Lung (tissue), 12 donors: ENCODE data around the gene DNAJB6. TPM values are rescaled to one million over a fixed set of nuclear protein-coding genes. Genes with fewer than 3 reads are reported as not detected.

Source experiments
- ATAC-seq: fragments of 200-7000 bp; cut with Tn5 transposase; one replicate; pipeline ENCODE4 v1.9.1; 2020; ENCODE audit warnings: moderate number of reproducible peaks; ENCODE audit not compliant: insufficient read depth, low FRiP score
- DNase-seq, 3 donors: peaks; one replicate each; pipeline ENCODE4 v3.0.0-alpha.2; 2013 to 2017
- H3K27ac ChIP-seq, 2 donors: one replicate each; pipeline ENCODE4 v1.5.1; 2013; ENCODE audit warnings: mild to moderate bottlenecking in 2 of 2, moderate library complexity in 2 of 2, control low read depth in 1 of 2, inconsistent platforms in 1 of 2, low read depth in 1 of 2, low read length in 1 of 2
- H3K27me3 ChIP-seq, 3 donors: one replicate each; pipeline ENCODE4 v1.5.1; 2013; ENCODE audit warnings: low read length in 2 of 3; ENCODE audit not compliant: control insufficient read depth in 3 of 3, insufficient read depth in 3 of 3
- H3K36me3 ChIP-seq, 4 donors: one replicate each; pipeline ENCODE4 v1.5.1; 2013; ENCODE audit warnings: low read length in 4 of 4, mild to moderate bottlenecking in 1 of 4, moderate library complexity in 1 of 4; ENCODE audit not compliant: control insufficient read depth in 4 of 4, insufficient read depth in 4 of 4
- H3K4me1 ChIP-seq, 5 donors: one replicate each; pipeline ENCODE4 v1.5.1; 2013; ENCODE audit warnings: low read length in 5 of 5, mild to moderate bottlenecking in 2 of 5, moderate library complexity in 1 of 5; ENCODE audit not compliant: control insufficient read depth in 5 of 5, insufficient read depth in 5 of 5
- H3K4me3 ChIP-seq: one replicate; pipeline ENCODE4 v1.5.1; 2013; ENCODE audit warnings: mild to moderate bottlenecking, control low read depth, moderate library complexity
- H3K9ac ChIP-seq, 2 donors: one replicate each; pipeline ENCODE4 v1.5.1; 2013; ENCODE audit warnings: low read length in 2 of 2, control low read depth in 1 of 2; ENCODE audit not compliant: insufficient read depth in 1 of 2
- H3K9me3 ChIP-seq, 4 donors: one replicate each; pipeline ENCODE4 v1.5.1; 2013; ENCODE audit warnings: low read length in 3 of 4, mild to moderate bottlenecking in 1 of 4, moderate library complexity in 1 of 4; ENCODE audit not compliant: control insufficient read depth in 4 of 4, insufficient read depth in 3 of 4
- CTCF ChIP-seq: IDR thresholded peaks from 2 replicates; pipeline ENCODE4 v1.5.1; 2012; ENCODE audit warnings: mild to moderate bottlenecking; ENCODE audit errors: control extremely low read depth, extremely low read depth
- WGBS, 2 donors: extraction: QIAGEN DNeasy Blood & Tissue Kit; methylation state at CpG; one replicate each; pipeline ENCODE4 v1.1.7; 2013; 5-methylcytosine and 5-hydroxymethylcytosine counted together
- polyA plus RNA-seq, 2 donors: library from polyadenylated mRNA; stranded (reverse); fragments of 200-250 nt; gene quantifications; one replicate each; pipeline ENCODE4 v1.2.1, GENCODE V29; 2013
- total RNA-seq, 2 donors: library from RNA; depleted of rRNA in 1 of 2; stranded (reverse); fragments of >200 nt in 1 of 2; gene quantifications; one replicate each; pipeline ENCODE4 v1.2.1, GENCODE V29; 2014 to 2021
- donor health status: control.
- donor health status: control.
- donor health status: Bipolar disorder and iron deficiency.
- donor health status: healthy.
- donor health status: DM: yes; HTN: yes; CAD: no.

The DNAJB6 gene
- total and polyA plus RNA-seq, 4 donors, result 58.1 to 117 (median 83.0) TPM

DNA sequence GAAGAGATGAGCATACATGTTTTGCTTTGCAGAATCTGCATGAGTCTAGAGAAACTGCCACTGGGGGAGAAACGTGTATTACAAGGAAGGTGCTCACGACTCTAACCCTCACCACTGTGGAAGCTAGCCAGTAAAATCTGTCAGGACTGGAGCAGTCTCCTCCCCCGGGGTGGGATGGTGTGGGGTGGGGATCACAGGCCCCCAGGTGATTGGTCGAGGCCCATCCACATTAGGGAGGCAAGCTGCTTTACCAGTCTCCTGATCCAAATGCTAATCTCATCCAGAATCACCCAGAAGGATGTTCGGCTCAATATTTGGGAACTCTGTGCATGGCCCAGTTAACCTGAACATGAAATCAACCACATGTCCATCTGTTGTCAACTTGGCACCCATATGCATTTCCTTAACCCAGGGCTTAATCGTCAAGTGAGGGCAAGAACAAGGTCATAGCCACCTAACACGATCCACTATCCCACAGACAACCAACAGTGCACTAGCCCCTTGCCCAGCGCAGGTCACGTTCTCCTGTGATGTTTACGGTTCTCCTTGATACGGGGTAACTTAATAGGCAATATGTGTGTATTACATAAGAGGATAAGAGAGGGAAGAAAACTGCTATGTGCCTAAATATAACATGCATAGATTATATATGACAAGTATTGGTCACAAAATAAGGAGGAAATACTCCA lies 40.8 kb downstream of the DNAJB6 start:
- no peak for ATAC-seq
- no peaks in the 10 kb centered on the region for H3K9me3 ChIP-seq
- no peak overlapping the region for H3K4me3 ChIP-seq
- DNase-seq, result no peak
- peaks cover 0 to 17% (median 0%) of the 10 kb centered on the region in 5 donors for H3K4me1 ChIP-seq
- H3K9ac ChIP-seq, result no peak overlapping the region
- 84 to 91% methylated on average over 11 of the region's 11 CpGs for WGBS, 2 donors
- TF ChIP-seq CTCF, result no peak
- H3K27ac ChIP-seq, result no peak overlapping the region
- peaks cover 7 to 21% (median 10%) of the 10 kb centered on the region in 4 donors for H3K36me3 ChIP-seq
- H3K27me3 ChIP-seq, result no peaks in the 10 kb centered on the region

- H3K27me3 ChIP-seq, result no peaks in the 10 kb centered on the region
- TF ChIP-seq CTCF, result no peak
- no peak overlapping the region for H3K27ac ChIP-seq
- ATAC-seq (no peak), DNase-seq (no peak)
- H3K4me3 ChIP-seq, result no peak overlapping the region
- H3K36me3 ChIP-seq, result peaks cover 7 to 22% (median 15%) of the 10 kb centered on the region in 4 donors
- peaks cover 0 to 17% (median 0%) of the 10 kb centered on the region in 5 donors for H3K4me1 ChIP-seq
- no peak overlapping the region for H3K9ac ChIP-seq
- 88 to 93% methylated on average over 16 of the region's 16 CpGs for WGBS, 2 donors
- H3K9me3 ChIP-seq, result no peaks in the 10 kb centered on the region
Observed at GRCh38 chr7:157378390-157378789, 41.6 kb downstream of the DNAJB6 start.

GRCh38 chr7:157379493-157379892 lies 42.7 kb downstream of the DNAJB6 start:
- DNase-seq (no peak), ATAC-seq (no peak)
- Histone ChIP-seq H3K27me3 (no peaks in the 10 kb centered on the region), H3K27ac (no peak overlapping the region), H3K9ac (no peak overlapping the region), H3K9me3 (no peaks in the 10 kb centered on the region), H3K4me1 (peaks cover 0 to 17% (median 0%) of the 10 kb centered on the region in 5 donors), H3K4me3 (no peak overlapping the region), H3K36me3 (peaks cover 12 to 27% (median 18%) of the 10 kb centered on the region in 4 donors)
- 91 to 98% methylated on average over 1 of the region's 1 CpG for WGBS, 2 donors
- TF ChIP-seq CTCF, result no peak
